GM23338 (cell line): ENCODE results near the gene LINGO1. TPM values are rescaled to one million over a fixed set of nuclear protein-coding genes. Genes with fewer than 3 reads are reported as not detected.

ENCODE experiments used
- ATAC-seq: fragments of 200-7000 bp; cut with Tn5 transposase; 3 replicates; pipeline ENCODE4 v1.9.1; 2020
- DNase-seq: peaks from one replicate; pipeline ENCODE4 v3.0.0-alpha.2; 2015; ENCODE audit warnings: low spot score
- H2AFZ ChIP-seq: fragments of 200-600 bp; sonication (generic); 2 replicates; pipeline ENCODE4 v1.8.0; 2016; ENCODE audit warnings: antibody characterized with exemption, mild to moderate bottlenecking, moderate library complexity
- H3F3A ChIP-seq: fragments of 200-600 bp; sonication (generic); replicated peaks from 2 replicates; pipeline ENCODE4 v1.8.0; 2017; ENCODE audit warnings: antibody characterized with exemption, mixed run types, low read depth
- H3K27ac ChIP-seq: fragments of 200-600 bp; sonication (generic); 2 replicates; pipeline ENCODE4 v1.6.1; 2016; ENCODE audit warnings: low read depth
- H3K27me3 ChIP-seq: fragments of 200-600 bp; sonication (generic); 2 replicates; pipeline ENCODE4 v1.8.0; 2016; ENCODE audit warnings: mild to moderate bottlenecking, mixed run types, moderate library complexity; ENCODE audit not compliant: insufficient read depth
- H3K36me3 ChIP-seq: fragments of 200-600 bp; sonication (generic); 2 replicates; pipeline ENCODE4 v1.8.0; 2016; ENCODE audit warnings: mild to moderate bottlenecking; ENCODE audit not compliant: insufficient read depth
- H3K4me1 ChIP-seq: fragments of 200-600 bp; sonication (generic); 2 replicates; pipeline ENCODE4 v1.8.0; 2016; ENCODE audit warnings: mild to moderate bottlenecking, moderate library complexity; ENCODE audit not compliant: insufficient read depth
- H3K4me2 ChIP-seq: fragments of 200-600 bp; sonication (generic); 2 replicates; pipeline ENCODE4 v1.7.1; 2017; ENCODE audit warnings: mixed run types
- H3K4me3 ChIP-seq: fragments of 200-600 bp; sonication (generic); 2 replicates; pipeline ENCODE4 v1.6.1; 2016; ENCODE audit warnings: mixed run types
- H3K79me2 ChIP-seq: fragments of 200-600 bp; sonication (generic); replicated peaks from 2 replicates; pipeline ENCODE4 v1.8.0; 2017; ENCODE audit warnings: mild to moderate bottlenecking; ENCODE audit not compliant: insufficient read depth
- H3K9me2 ChIP-seq: fragments of 200-600 bp; sonication (generic); 2 replicates; pipeline ENCODE4 v1.8.0; 2017; ENCODE audit not compliant: insufficient read depth
- H4K20me1 ChIP-seq: fragments of 200-600 bp; sonication (generic); replicated peaks from 2 replicates; pipeline ENCODE4 v1.8.0; 2017; ENCODE audit warnings: mild to moderate bottlenecking; ENCODE audit not compliant: insufficient read depth
- H3K27ac Mint-ChIP-seq: 2 replicates; pipeline ENCODE4 v1.8.0; 2020; ENCODE audit warnings: inconsistent platforms, mild to moderate bottlenecking, moderate library complexity, mixed read lengths
- H3K27me3 Mint-ChIP-seq: 3 replicates; pipeline ENCODE4 v1.8.0; 2022; ENCODE audit warnings: low read depth, mild to moderate bottlenecking, moderate library complexity, mixed read lengths, inconsistent platforms; ENCODE audit not compliant: insufficient read depth, poor library complexity
- H3K36me3 Mint-ChIP-seq: 3 replicates; pipeline ENCODE4 v1.8.0; 2021; ENCODE audit warnings: low read depth, mild to moderate bottlenecking, inconsistent platforms, moderate library complexity, mixed read lengths
- H3K4me1 Mint-ChIP-seq: 3 replicates; pipeline ENCODE4 v1.8.0; 2020; ENCODE audit warnings: mild to moderate bottlenecking, inconsistent platforms, mixed read lengths
- H3K4me3 Mint-ChIP-seq: 3 replicates; pipeline ENCODE4 v1.8.0; 2021; ENCODE audit warnings: moderate library complexity, mild to moderate bottlenecking, inconsistent platforms, mixed read lengths
- H3K9me3 Mint-ChIP-seq: 3 replicates; pipeline ENCODE4 v1.8.0; 2020; ENCODE audit warnings: moderate library complexity, mild to moderate bottlenecking, inconsistent platforms, mixed read lengths
- CREB1 ChIP-seq: fragments of 250-450 bp; sonication (Bioruptor Pico); IDR thresholded peaks from 2 replicates; pipeline ENCODE4 v1.5.0; 2020; ENCODE audit warnings: low read depth, mild to moderate bottlenecking, moderate library complexity
- EZH2 ChIP-seq: fragments of 200-600 bp; sonication (generic); IDR thresholded peaks from one replicate; pipeline ENCODE4 v1.8.0; 2017; ENCODE audit warnings: antibody characterized with exemption, mild to moderate bottlenecking, low read depth; ENCODE audit not compliant: unreplicated experiment
- EZH2phosphoT487 ChIP-seq: fragments of 200-600 bp; sonication (generic); IDR thresholded peaks from one replicate; pipeline ENCODE4 v1.8.1; 2018; ENCODE audit warnings: antibody characterized with exemption; ENCODE audit not compliant: unreplicated experiment
- JUNB ChIP-seq: IDR thresholded peaks from one replicate; pipeline ENCODE4 v1.6.1; 2016; ENCODE audit warnings: antibody characterized with exemption; ENCODE audit not compliant: unreplicated experiment
- NANOG ChIP-seq: IDR thresholded peaks from 2 replicates; pipeline ENCODE4 v1.6.1; 2016; ENCODE audit warnings: antibody characterized with exemption, borderline replicate concordance
- POLR2AphosphoS5 ChIP-seq: IDR thresholded peaks from 2 replicates; pipeline ENCODE4 v1.6.1; 2016; ENCODE audit warnings: antibody characterized with exemption, low read depth
- STAT1 ChIP-seq: IDR thresholded peaks from one replicate; pipeline ENCODE4 v1.6.1; 2016; ENCODE audit warnings: antibody characterized with exemption; ENCODE audit not compliant: unreplicated experiment
- ZNF114 ChIP-seq: fragments of 250-450 bp; sonication (Bioruptor Pico); IDR thresholded peaks from 2 replicates; pipeline ENCODE4 v1.5.0; 2020; ENCODE audit warnings: mild to moderate bottlenecking, moderate library complexity
- ZNF331 ChIP-seq: fragments of 250-450 bp; sonication (Bioruptor Pico); IDR thresholded peaks from 2 replicates; pipeline ENCODE4 v1.5.0; 2020; ENCODE audit warnings: low read depth, mild to moderate bottlenecking, moderate library complexity
- polyA plus RNA-seq: library from polyadenylated mRNA; unstranded; fragments of >200 nt; fragmentation: Nextera tagmentation; extraction: Ambion mirVana; gene quantifications from 2 replicates; pipeline ENCODE4 v1.2.1, GENCODE V29; 2016
- total RNA-seq: library from RNA; depleted of rRNA; stranded (reverse); fragments of >200 nt; shearing (Covaris generic); gene quantifications from 2 replicates; pipeline ENCODE4 v1.2.3, GENCODE V29; 2014
- TF ChIP-seq, protein P1 (sequence below): IDR thresholded peaks from one replicate; pipeline ENCODE4 v1.6.1; 2018; ENCODE audit warnings: antibody characterized with exemption; ENCODE audit not compliant: unreplicated experiment
- TF ChIP-seq, protein P2 (sequence below): fragments of 250-450 bp; sonication (Bioruptor Pico); IDR thresholded peaks from 2 replicates; pipeline ENCODE4 v1.5.0; 2020; ENCODE audit warnings: mild to moderate bottlenecking, moderate library complexity
- TF ChIP-seq, protein P3 (sequence below), 2 experiments: fragments of 200-600 bp in 1 of 2; sonication (generic) in 1 of 2; conservative IDR thresholded peaks; 2 replicates each; pipeline versions ENCODE4 v1.5.1 to v1.6.1; 2016 to 2017; ENCODE audit warnings: antibody characterized with exemption in 2 of 2, low read depth in 2 of 2, mild to moderate bottlenecking in 2 of 2, moderate library complexity in 1 of 2
- TF ChIP-seq, protein P4 (sequence below): IDR thresholded peaks from 2 replicates; pipeline ENCODE4 v1.6.1; 2016; ENCODE audit warnings: antibody characterized with exemption

The LINGO1 gene
- total and polyA plus RNA-seq, 2 experiments from 2014 or later = 16.9 to 63.1 TPM

DNA sequence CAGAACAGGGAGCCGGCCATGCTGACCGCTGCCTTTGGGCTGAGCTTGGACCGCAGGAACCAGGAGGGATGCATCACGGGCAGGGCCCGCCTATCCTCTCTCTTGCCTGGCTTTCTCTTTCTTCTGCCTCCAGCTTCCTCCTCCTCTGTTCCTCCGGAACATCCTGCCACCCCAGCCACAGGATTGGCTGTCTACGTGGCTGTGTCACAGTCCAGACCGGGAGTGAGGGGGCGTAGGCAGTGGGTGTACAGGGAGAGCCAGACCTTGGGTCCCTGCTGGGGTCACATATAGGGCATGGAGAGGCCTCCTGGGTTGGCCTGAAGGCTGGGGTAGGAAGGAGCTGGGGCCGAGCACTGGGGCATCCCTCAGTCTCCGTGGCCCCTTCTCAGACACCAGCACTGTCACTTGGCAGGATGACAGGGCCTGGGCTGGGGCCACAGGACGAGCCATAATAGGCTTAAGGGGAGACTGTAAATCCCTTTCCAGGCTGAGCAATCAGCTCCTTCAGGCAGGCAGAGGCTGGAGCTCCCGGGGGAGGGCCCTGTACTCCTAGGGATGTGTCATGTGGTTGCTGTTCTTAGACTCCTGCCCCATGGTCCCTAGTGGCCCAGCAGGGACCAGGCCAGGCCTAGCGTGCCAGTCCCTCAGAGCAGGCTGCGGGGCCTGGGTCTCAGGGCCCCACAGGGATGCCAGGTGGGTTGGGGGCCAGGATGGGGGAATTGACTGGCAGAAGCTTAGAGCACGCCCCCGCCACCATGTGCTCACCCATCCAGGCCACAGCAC lies 25.4 kb downstream of the LINGO1 start:
- H3K4me2 ChIP-seq = no peak overlapping the region
- ATAC-seq = no peak; the same call in 2 of the 3 replicates
- no peak overlapping the region; the same call in 1 of the 2 replicates for H3K27ac Mint-ChIP-seq

More for the DNA sequence above, 25.4 kb downstream of the LINGO1 start:
- peaks cover 54% of the 10 kb centered on the region for H3K4me1 Mint-ChIP-seq
- no peak overlapping the region for H3K27ac ChIP-seq
- H4K20me1 ChIP-seq = no peaks in the 10 kb centered on the region; the same call in 1 of the 2 replicates
- H3K27me3 ChIP-seq = no peaks in the 10 kb centered on the region
- peaks cover 3% of the 10 kb centered on the region; the same call in 1 of the 3 replicates for H3K9me3 Mint-ChIP-seq
- no peak overlapping the region for H3K4me3 Mint-ChIP-seq
- H3K36me3 ChIP-seq = no peaks in the 10 kb centered on the region
- no peak for TF ChIP-seq NANOG
- TF ChIP-seq ZNF331 (CRISPR knock-in tag) = no peak
- TF ChIP-seq STAT1 = no peak
- no peak for TF ChIP-seq EZH2phosphoT487
- TF ChIP-seq, protein P1, sequence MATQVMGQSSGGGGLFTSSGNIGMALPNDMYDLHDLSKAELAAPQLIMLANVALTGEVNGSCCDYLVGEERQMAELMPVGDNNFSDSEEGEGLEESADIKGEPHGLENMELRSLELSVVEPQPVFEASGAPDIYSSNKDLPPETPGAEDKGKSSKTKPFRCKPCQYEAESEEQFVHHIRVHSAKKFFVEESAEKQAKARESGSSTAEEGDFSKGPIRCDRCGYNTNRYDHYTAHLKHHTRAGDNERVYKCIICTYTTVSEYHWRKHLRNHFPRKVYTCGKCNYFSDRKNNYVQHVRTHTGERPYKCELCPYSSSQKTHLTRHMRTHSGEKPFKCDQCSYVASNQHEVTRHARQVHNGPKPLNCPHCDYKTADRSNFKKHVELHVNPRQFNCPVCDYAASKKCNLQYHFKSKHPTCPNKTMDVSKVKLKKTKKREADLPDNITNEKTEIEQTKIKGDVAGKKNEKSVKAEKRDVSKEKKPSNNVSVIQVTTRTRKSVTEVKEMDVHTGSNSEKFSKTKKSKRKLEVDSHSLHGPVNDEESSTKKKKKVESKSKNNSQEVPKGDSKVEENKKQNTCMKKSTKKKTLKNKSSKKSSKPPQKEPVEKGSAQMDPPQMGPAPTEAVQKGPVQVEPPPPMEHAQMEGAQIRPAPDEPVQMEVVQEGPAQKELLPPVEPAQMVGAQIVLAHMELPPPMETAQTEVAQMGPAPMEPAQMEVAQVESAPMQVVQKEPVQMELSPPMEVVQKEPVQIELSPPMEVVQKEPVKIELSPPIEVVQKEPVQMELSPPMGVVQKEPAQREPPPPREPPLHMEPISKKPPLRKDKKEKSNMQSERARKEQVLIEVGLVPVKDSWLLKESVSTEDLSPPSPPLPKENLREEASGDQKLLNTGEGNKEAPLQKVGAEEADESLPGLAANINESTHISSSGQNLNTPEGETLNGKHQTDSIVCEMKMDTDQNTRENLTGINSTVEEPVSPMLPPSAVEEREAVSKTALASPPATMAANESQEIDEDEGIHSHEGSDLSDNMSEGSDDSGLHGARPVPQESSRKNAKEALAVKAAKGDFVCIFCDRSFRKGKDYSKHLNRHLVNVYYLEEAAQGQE = no peak
- TF ChIP-seq, protein P2, sequence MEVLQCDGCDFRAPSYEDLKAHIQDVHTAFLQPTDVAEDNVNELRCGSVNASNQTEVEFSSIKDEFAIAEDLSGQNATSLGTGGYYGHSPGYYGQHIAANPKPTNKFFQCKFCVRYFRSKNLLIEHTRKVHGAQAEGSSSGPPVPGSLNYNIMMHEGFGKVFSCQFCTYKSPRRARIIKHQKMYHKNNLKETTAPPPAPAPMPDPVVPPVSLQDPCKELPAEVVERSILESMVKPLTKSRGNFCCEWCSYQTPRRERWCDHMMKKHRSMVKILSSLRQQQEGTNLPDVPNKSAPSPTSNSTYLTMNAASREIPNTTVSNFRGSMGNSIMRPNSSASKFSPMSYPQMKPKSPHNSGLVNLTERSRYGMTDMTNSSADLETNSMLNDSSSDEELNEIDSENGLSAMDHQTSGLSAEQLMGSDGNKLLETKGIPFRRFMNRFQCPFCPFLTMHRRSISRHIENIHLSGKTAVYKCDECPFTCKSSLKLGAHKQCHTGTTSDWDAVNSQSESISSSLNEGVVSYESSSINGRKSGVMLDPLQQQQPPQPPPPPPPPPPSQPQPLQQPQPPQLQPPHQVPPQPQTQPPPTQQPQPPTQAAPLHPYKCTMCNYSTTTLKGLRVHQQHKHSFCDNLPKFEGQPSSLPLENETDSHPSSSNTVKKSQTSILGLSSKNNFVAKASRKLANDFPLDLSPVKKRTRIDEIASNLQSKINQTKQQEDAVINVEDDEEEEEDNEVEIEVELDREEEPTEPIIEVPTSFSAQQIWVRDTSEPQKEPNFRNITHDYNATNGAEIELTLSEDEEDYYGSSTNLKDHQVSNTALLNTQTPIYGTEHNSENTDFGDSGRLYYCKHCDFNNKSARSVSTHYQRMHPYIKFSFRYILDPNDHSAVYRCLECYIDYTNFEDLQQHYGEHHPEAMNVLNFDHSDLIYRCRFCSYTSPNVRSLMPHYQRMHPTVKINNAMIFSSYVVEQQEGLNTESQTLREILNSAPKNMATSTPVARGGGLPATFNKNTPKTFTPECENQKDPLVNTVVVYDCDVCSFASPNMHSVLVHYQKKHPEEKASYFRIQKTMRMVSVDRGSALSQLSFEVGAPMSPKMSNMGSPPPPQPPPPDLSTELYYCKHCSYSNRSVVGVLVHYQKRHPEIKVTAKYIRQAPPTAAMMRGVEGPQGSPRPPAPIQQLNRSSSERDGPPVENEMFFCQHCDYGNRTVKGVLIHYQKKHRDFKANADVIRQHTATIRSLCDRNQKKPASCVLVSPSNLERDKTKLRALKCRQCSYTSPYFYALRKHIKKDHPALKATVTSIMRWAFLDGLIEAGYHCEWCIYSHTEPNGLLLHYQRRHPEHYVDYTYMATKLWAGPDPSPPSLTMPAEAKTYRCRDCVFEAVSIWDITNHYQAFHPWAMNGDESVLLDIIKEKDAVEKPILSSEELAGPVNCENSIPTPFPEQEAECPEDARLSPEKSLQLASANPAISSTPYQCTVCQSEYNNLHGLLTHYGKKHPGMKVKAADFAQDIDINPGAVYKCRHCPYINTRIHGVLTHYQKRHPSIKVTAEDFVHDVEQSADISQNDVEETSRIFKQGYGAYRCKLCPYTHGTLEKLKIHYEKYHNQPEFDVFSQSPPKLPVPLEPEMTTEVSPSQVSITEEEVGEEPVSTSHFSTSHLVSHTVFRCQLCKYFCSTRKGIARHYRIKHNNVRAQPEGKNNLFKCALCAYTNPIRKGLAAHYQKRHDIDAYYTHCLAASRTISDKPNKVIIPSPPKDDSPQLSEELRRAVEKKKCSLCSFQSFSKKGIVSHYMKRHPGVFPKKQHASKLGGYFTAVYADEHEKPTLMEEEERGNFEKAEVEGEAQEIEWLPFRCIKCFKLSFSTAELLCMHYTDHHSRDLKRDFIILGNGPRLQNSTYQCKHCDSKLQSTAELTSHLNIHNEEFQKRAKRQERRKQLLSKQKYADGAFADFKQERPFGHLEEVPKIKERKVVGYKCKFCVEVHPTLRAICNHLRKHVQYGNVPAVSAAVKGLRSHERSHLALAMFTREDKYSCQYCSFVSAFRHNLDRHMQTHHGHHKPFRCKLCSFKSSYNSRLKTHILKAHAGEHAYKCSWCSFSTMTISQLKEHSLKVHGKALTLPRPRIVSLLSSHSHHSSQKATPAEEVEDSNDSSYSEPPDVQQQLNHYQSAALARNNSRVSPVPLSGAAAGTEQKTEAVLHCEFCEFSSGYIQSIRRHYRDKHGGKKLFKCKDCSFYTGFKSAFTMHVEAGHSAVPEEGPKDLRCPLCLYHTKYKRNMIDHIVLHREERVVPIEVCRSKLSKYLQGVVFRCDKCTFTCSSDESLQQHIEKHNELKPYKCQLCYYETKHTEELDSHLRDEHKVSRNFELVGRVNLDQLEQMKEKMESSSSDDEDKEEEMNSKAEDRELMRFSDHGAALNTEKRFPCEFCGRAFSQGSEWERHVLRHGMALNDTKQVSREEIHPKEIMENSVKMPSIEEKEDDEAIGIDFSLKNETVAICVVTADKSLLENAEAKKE (CRISPR knock-in tag) = no peak
- TF ChIP-seq JUNB = no peak
- TF ChIP-seq, protein P3, sequence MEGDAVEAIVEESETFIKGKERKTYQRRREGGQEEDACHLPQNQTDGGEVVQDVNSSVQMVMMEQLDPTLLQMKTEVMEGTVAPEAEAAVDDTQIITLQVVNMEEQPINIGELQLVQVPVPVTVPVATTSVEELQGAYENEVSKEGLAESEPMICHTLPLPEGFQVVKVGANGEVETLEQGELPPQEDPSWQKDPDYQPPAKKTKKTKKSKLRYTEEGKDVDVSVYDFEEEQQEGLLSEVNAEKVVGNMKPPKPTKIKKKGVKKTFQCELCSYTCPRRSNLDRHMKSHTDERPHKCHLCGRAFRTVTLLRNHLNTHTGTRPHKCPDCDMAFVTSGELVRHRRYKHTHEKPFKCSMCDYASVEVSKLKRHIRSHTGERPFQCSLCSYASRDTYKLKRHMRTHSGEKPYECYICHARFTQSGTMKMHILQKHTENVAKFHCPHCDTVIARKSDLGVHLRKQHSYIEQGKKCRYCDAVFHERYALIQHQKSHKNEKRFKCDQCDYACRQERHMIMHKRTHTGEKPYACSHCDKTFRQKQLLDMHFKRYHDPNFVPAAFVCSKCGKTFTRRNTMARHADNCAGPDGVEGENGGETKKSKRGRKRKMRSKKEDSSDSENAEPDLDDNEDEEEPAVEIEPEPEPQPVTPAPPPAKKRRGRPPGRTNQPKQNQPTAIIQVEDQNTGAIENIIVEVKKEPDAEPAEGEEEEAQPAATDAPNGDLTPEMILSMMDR (conservative IDR thresholded peaks at IDR 0.05; ENCODE audit: low read depth in 2 of 2) = no peak
- no peak for TF ChIP-seq POLR2AphosphoS5
- no peak for TF ChIP-seq ZNF114 (CRISPR knock-in tag)
- TF ChIP-seq EZH2 = no peak
- TF ChIP-seq, protein P4, sequence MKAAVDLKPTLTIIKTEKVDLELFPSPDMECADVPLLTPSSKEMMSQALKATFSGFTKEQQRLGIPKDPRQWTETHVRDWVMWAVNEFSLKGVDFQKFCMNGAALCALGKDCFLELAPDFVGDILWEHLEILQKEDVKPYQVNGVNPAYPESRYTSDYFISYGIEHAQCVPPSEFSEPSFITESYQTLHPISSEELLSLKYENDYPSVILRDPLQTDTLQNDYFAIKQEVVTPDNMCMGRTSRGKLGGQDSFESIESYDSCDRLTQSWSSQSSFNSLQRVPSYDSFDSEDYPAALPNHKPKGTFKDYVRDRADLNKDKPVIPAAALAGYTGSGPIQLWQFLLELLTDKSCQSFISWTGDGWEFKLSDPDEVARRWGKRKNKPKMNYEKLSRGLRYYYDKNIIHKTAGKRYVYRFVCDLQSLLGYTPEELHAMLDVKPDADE = no peak
- no peak for TF ChIP-seq CREB1 (CRISPR knock-in tag)
- H3K79me2 ChIP-seq = no peaks in the 10 kb centered on the region
- peaks cover 46% of the 10 kb centered on the region for H3K4me1 ChIP-seq
- H3K9me2 ChIP-seq = no peaks in the 10 kb centered on the region
- no peaks in the 10 kb centered on the region for H3K36me3 Mint-ChIP-seq
- no peak overlapping the region for H3K4me3 ChIP-seq
- H3F3A ChIP-seq = 0 out of 2 replicates have a peak, but pooled peaks cover 8% of the 10 kb centered on the region
- no peak for DNase-seq
- H2AFZ ChIP-seq = no peak overlapping the region
- H3K27me3 Mint-ChIP-seq = peaks cover 29% of the 10 kb centered on the region
